NCI-H128 (cell line): ENCODE measurements around the gene MZF1.
A peak's percentile ranks its signal among the peaks of the same experiment; 100 is the strongest.

ENCODE experiments used
- DNase-seq: peaks from one replicate; lab custom pipeline; 2025; ENCODE audit not compliant: unreplicated experiment; lab: John Stamatoyannopoulos, UW

The MZF1 gene

GRCh38 chr19:58515259-58515658 is 57.9 kb downstream of the MZF1 start:
- DNase-seq, result no peak

- DNase-seq, result no peak
Measured at GRCh38 chr19:58514564-58515022, 58.5 kb downstream of the MZF1 start.

- DNase-seq, result peak; percentile 79
Measured at GRCh38 chr19:58513694-58514563, 59.2 kb downstream of the MZF1 start.

- DNase-seq, result no peak
Measured at GRCh38 chr19:58513213-58513693, 59.9 kb downstream of the MZF1 start.
